ENCODE data around the gene XPO4. TPM values are rescaled to one million over a fixed set of nuclear protein-coding genes. Genes with fewer than 3 reads are reported as not detected.

XPO4 gene
- total RNA-seq, 1 experiment from 2014 or later = 34.9 TPM

DNA sequence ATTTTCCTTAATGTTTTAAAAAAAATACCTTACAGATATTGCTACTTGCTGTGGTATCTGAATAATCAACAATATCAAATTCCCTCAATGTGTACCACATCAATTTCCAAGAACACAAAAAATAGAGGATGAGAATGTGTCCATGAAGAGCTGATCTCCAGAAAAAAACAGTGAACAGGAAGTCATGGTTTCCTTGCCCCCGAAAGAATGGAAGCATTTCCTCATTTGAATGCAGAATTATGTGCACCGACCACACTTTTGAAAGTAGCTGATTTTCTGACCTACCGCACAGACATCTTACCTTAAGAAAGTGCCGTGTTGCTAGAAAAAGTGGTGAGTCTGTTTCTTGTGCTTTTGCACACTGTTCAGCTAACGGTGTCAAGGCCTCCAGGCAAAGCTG lies 115.4 kb downstream of the XPO4 start (continued):
- TF ChIP-seq, protein P1, sequence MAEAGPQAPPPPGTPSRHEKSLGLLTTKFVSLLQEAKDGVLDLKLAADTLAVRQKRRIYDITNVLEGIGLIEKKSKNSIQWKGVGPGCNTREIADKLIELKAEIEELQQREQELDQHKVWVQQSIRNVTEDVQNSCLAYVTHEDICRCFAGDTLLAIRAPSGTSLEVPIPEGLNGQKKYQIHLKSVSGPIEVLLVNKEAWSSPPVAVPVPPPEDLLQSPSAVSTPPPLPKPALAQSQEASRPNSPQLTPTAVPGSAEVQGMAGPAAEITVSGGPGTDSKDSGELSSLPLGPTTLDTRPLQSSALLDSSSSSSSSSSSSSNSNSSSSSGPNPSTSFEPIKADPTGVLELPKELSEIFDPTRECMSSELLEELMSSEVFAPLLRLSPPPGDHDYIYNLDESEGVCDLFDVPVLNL (CRISPR knock-in tag; IDR thresholded peaks at IDR 0.05; ENCODE audit: borderline replicate concordance, low read depth) = no peak
- TF ChIP-seq, protein P2, sequence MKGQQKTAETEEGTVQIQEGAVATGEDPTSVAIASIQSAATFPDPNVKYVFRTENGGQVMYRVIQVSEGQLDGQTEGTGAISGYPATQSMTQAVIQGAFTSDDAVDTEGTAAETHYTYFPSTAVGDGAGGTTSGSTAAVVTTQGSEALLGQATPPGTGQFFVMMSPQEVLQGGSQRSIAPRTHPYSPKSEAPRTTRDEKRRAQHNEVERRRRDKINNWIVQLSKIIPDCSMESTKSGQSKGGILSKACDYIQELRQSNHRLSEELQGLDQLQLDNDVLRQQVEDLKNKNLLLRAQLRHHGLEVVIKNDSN (CRISPR knock-in tag; IDR thresholded peaks at IDR 0.05) = no peak
- TF ChIP-seq KAT7 (CRISPR knock-in tag; IDR thresholded peaks at IDR 0.05; ENCODE audit: borderline replicate concordance) = no peak
- TF ChIP-seq ESRRA (CRISPR knock-in tag; IDR thresholded peaks at IDR 0.05; ENCODE audit: borderline replicate concordance) = no peak

DNA sequence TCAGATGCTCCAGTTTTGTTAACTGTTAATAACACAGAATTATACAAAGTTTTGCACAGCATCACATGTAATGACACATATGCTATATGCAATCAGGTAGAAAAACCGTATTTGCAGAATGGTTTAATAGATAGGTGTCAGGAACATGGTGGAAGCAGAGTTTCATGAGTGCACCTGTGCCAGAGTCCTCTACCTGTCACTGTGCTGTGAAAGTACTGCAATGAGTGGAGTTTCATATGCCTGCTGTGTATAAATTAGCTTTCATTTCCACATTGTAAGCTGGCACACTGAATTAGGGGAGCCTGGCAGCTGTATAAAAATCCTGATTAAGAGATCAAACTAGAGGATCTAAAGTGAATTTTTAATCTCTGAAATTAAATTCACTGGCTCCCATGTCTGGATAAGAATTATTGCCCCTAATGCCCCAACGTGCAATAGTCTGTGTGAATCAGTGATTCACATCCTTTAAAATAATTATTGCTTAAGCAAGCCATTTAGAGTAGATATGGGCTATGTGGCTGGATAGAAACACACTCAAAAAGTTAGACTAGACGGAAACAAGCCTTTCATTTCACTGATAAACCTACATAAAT lies 120.3 kb downstream of the XPO4 start:
- ChIA-PET CTCF (interaction anchor here (0.6 kb wide), 1 partner anchor 226 kb away, joined by 3 read pairs; no protein-coding TSS in a partner anchor), POLR2A (interaction anchor here (1.0 kb wide), 1 partner anchor 77 kb away, joined by 4 read pairs; no protein-coding TSS in a partner anchor)
- no peak for ATAC-seq

DNA sequence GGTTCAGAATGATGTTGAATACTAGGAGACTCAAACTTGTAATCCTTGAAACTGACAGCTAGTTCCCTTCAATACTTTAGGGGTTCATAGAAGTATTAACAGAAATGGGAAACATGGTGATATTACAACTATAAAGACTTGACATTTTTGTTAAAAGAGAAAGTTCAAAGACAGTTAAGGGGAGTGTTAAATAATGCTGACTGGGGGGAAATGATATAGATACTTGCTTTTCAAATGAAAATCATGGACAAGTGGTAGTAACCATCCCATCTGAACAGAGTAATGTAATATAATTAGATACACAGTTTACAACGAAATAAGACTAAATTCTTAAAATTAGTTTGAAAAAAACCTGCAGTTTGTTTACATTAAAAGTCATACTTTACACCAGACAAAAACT lies 122.2 kb downstream of the XPO4 start:
- ATAC-seq (no peak), DNase-seq (ENCODE audit: low spot score) (no peak)
- ChIA-PET POLR2A (no interaction called here), CTCF (interaction anchor here (1.1 to 1.3 kb wide), 2 partner anchors 57 to 287 kb away, joined by 3 to 5 read pairs; no protein-coding TSS in a partner anchor)
- Mint-ChIP-seq H3K4me3 (no peak overlapping the region), H3K9me3 (no peaks in the 10 kb centered on the region), H3K27ac (no peak overlapping the region), H3K27me3 (ENCODE audit: low read depth) (no peaks in the 10 kb centered on the region), H3K4me1 (0 out of 2 replicates have a peak, but pooled peaks cover 3% of the 10 kb centered on the region), H3K36me3 (peaks cover 13% of the 10 kb centered on the region)
- TF ChIP-seq, protein P1 (CRISPR knock-in tag; IDR thresholded peaks at IDR 0.05; ENCODE audit: borderline replicate concordance, low read depth) = no peak
- TF ChIP-seq, protein P3, sequence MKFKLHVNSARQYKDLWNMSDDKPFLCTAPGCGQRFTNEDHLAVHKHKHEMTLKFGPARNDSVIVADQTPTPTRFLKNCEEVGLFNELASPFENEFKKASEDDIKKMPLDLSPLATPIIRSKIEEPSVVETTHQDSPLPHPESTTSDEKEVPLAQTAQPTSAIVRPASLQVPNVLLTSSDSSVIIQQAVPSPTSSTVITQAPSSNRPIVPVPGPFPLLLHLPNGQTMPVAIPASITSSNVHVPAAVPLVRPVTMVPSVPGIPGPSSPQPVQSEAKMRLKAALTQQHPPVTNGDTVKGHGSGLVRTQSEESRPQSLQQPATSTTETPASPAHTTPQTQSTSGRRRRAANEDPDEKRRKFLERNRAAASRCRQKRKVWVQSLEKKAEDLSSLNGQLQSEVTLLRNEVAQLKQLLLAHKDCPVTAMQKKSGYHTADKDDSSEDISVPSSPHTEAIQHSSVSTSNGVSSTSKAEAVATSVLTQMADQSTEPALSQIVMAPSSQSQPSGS (CRISPR knock-in tag; IDR thresholded peaks at IDR 0.05; ENCODE audit: borderline replicate concordance, low read depth) = no peak
- TF ChIP-seq, protein P4, sequence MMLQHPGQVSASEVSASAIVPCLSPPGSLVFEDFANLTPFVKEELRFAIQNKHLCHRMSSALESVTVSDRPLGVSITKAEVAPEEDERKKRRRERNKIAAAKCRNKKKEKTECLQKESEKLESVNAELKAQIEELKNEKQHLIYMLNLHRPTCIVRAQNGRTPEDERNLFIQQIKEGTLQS (CRISPR knock-in tag; conservative IDR thresholded peaks at IDR 0.05) = no peak
- no peak for TF ChIP-seq CREM (CRISPR knock-in tag; IDR thresholded peaks at IDR 0.05)
- TF ChIP-seq TCF7 (CRISPR knock-in tag; IDR thresholded peaks at IDR 0.05; ENCODE audit: low read depth) = no peak
- TF ChIP-seq FOXP1 (CRISPR knock-in tag; IDR thresholded peaks at IDR 0.05; ENCODE audit: borderline replicate concordance) = no peak
- TF ChIP-seq TEAD4 (CRISPR knock-in tag; IDR thresholded peaks at IDR 0.05) = no peak
- TF ChIP-seq TEAD1 (CRISPR knock-in tag; IDR thresholded peaks at IDR 0.05) = no peak
- TF ChIP-seq RORB (CRISPR knock-in tag; IDR thresholded peaks at IDR 0.05) = no peak
- TF ChIP-seq ZNF232 (CRISPR knock-in tag; IDR thresholded peaks at IDR 0.05) = no peak
- TF ChIP-seq KAT7 (CRISPR knock-in tag; IDR thresholded peaks at IDR 0.05; ENCODE audit: borderline replicate concordance) = no peak
- no peak for TF ChIP-seq ZNF138 (CRISPR knock-in tag; conservative IDR thresholded peaks at IDR 0.05)

More for the DNA sequence above, 120.3 kb downstream of the XPO4 start:
- Mint-ChIP-seq H3K4me1 (no peaks in the 10 kb centered on the region), H3K9me3 (no peaks in the 10 kb centered on the region), H3K27ac (no peak overlapping the region), H3K4me3 (no peak overlapping the region), H3K36me3 (peaks cover 21% of the 10 kb centered on the region), H3K27me3 (ENCODE audit: low read depth) (no peaks in the 10 kb centered on the region)
- DNase-seq (ENCODE audit: low spot score) = no peak
- no peak for TF ChIP-seq CREM (CRISPR knock-in tag; IDR thresholded peaks at IDR 0.05)

Data from WTC11 (cell line).